ENCODE measurements around the gene ABCA10. TPM values are rescaled to one million over a fixed set of nuclear protein-coding genes. Genes with fewer than 3 reads are reported as not detected.

The ABCA10 gene
- total RNA-seq, 4 donors from 2014 or later, result 2.7 to 15.1 (median 5.5) TPM

DNA sequence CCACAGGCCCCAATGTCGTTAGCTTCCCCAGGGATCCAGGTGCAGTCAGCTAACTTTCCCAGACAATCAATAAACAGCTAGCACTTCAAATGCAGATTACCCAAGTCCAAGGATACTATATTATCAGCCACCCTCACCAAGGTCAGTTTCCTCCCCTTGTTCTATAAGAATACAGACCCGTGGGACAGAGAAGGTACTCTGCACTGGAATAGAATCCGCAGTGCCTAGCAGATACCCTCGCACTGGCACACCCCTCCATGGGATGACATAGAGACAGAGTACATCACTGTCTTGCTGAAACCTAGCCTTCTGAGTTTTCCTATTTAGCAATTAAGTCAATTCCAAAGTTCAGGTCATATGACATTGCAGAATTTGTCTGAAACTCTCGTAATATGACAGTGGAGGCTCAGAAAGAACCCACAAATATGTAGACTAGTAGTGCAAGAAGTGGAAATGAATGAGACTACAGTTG, 40.0 kb upstream of the ABCA10 start:
- 57 to 84% methylated on average over 1 to 3 of the region's 5 CpGs for WGBS, 2 donors (ENCODE audit: low coverage in 1 of 2)
- ATAC-seq, result no peak
- no peak overlapping the region for H3K27ac ChIP-seq
- H3K4me1 ChIP-seq, result no peaks in the 10 kb centered on the region
- TF ChIP-seq, protein P1, sequence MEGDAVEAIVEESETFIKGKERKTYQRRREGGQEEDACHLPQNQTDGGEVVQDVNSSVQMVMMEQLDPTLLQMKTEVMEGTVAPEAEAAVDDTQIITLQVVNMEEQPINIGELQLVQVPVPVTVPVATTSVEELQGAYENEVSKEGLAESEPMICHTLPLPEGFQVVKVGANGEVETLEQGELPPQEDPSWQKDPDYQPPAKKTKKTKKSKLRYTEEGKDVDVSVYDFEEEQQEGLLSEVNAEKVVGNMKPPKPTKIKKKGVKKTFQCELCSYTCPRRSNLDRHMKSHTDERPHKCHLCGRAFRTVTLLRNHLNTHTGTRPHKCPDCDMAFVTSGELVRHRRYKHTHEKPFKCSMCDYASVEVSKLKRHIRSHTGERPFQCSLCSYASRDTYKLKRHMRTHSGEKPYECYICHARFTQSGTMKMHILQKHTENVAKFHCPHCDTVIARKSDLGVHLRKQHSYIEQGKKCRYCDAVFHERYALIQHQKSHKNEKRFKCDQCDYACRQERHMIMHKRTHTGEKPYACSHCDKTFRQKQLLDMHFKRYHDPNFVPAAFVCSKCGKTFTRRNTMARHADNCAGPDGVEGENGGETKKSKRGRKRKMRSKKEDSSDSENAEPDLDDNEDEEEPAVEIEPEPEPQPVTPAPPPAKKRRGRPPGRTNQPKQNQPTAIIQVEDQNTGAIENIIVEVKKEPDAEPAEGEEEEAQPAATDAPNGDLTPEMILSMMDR (IDR thresholded peaks at IDR 0.05), result no peak
- TF ChIP-seq POLR2AphosphoS5 (IDR thresholded peaks at IDR 0.05) (no peak), POLR2A (IDR thresholded peaks at IDR 0.05) (no peak), EP300 (IDR thresholded peaks at IDR 0.05) (no peak)
- H3K36me3 ChIP-seq, result peaks cover 0 to 13% of the 10 kb centered on the region in 2 donors
- no peaks in the 10 kb centered on the region for H3K9me3 ChIP-seq
- no peaks in the 10 kb centered on the region for H3K27me3 ChIP-seq
- no peak overlapping the region for H3K4me3 ChIP-seq

- Histone ChIP-seq H3K27me3 (no peaks in the 10 kb centered on the region), H3K27ac (no peak overlapping the region), H3K9me3 (no peaks in the 10 kb centered on the region), H3K36me3 (peaks cover 0 to 9% of the 10 kb centered on the region in 2 donors), H3K4me1 (no peaks in the 10 kb centered on the region), H3K4me3 (no peak overlapping the region)
- TF ChIP-seq, protein P1 (IDR thresholded peaks at IDR 0.05), result no peak
- TF ChIP-seq POLR2A (IDR thresholded peaks at IDR 0.05) (no peak), EP300 (IDR thresholded peaks at IDR 0.05) (no peak), POLR2AphosphoS5 (IDR thresholded peaks at IDR 0.05) (no peak)
- 94 to 98% methylated on average over 3 of the region's 3 CpGs for WGBS, 2 donors (ENCODE audit: low coverage in 1 of 2)
- no peak for ATAC-seq
Measured at GRCh38 chr17:69267219-69267618, 38.6 kb upstream of the ABCA10 start.

GRCh38 chr17:69265873-69266272, 37.2 kb upstream of the ABCA10 start:
- WGBS, 2 donors (ENCODE audit: low coverage in 1 of 2), result 100% methylated on average over 1 of the region's 1 CpG
- TF ChIP-seq EP300 (IDR thresholded peaks at IDR 0.05), result no peak
- TF ChIP-seq, protein P1 (IDR thresholded peaks at IDR 0.05), result no peak
- no peak for TF ChIP-seq POLR2AphosphoS5 (IDR thresholded peaks at IDR 0.05)
- no peak for TF ChIP-seq POLR2A (IDR thresholded peaks at IDR 0.05)
- Histone ChIP-seq H3K9me3 (no peaks in the 10 kb centered on the region), H3K27ac (no peak overlapping the region), H3K36me3 (peaks cover 0 to 9% of the 10 kb centered on the region in 2 donors), H3K4me3 (no peak overlapping the region), H3K27me3 (no peaks in the 10 kb centered on the region), H3K4me1 (no peaks in the 10 kb centered on the region)
- ATAC-seq, result no peak

DNA sequence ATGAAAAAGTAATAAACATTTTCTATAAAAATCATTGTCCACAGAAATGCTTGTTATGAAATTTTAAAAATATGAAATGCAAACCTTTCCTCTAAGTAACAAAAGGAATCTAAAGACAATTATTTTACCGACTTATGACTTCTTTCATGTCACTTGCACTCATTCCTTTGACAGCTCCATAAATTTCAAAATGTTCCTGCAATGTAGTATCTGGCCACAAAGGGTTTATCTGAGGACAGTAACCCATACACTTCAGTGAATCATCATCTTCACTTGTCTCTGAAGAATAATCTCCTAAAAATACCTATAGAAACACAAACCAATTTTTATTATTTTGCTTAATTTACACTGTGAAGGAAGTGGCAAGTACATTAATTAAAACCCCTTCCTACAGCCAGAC, 25.6 kb upstream of the ABCA10 start:
- no peak for TF ChIP-seq EP300 (IDR thresholded peaks at IDR 0.05)
- TF ChIP-seq POLR2AphosphoS5 (IDR thresholded peaks at IDR 0.05), result no peak
- TF ChIP-seq POLR2A (IDR thresholded peaks at IDR 0.05), result no peak
- TF ChIP-seq, protein P1 (IDR thresholded peaks at IDR 0.05), result no peak
- Histone ChIP-seq H3K4me3 (no peak overlapping the region), H3K36me3 (peaks cover 5 to 56% of the 10 kb centered on the region in 2 donors), H3K4me1 (no peaks in the 10 kb centered on the region), H3K27ac (no peak overlapping the region), H3K9me3 (no peaks in the 10 kb centered on the region), H3K27me3 (no peaks in the 10 kb centered on the region)
- no peak for ATAC-seq
- 64 to 76% methylated on average over 1 of the region's 1 CpG for WGBS, 2 donors (ENCODE audit: low coverage in 1 of 2)

DNA sequence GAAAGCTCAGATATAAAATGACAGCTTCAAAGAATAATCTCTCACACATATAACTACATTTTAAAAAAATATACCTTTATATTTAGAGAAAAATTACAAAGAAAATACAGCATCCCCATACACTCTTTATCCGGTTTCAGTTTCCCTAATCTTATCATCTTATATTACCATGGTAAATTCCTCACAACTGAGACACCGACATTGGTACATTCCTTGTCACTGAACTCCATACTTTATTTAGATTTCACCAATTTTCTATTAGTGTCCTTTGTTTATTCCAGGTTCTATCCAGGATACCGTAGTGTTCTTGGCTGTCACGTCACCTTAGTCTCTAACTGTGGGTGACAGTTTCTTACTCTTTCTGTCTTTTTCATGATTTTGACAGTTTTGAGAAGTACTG, 22.0 kb upstream of the ABCA10 start:
- peaks cover 5 to 58% of the 10 kb centered on the region in 2 donors for H3K36me3 ChIP-seq
- H3K27me3 ChIP-seq, result no peaks in the 10 kb centered on the region
- no peak overlapping the region for H3K27ac ChIP-seq
- H3K4me3 ChIP-seq, result no peak overlapping the region
- no peaks in the 10 kb centered on the region for H3K4me1 ChIP-seq
- no peak for TF ChIP-seq POLR2AphosphoS5 (IDR thresholded peaks at IDR 0.05)
- TF ChIP-seq, protein P1 (IDR thresholded peaks at IDR 0.05), result no peak
- TF ChIP-seq EP300 (IDR thresholded peaks at IDR 0.05), result no peak
- no peak for TF ChIP-seq POLR2A (IDR thresholded peaks at IDR 0.05)
- no peak for ATAC-seq
- WGBS, 2 donors (ENCODE audit: low coverage in 1 of 2), result 63 to 73% methylated on average over 4 of the region's 4 CpGs
- H3K9me3 ChIP-seq, result no peaks in the 10 kb centered on the region
